GM19468 (cell line): ENCODE measurements around the gene DMRT3.
A peak's percentile ranks its signal among the peaks of the same experiment; 100 is the strongest.
"Not testable (repeated sequence)": the region's sequence is repeated elsewhere in the genome, so short reads cannot be mapped to it uniquely, and the experiment has no call there.

Experiments used
- ATAC-seq: cut with Tn5 transposase; IDR thresholded peaks from one replicate; pipeline ENCODE4 v1.9.1; 2021; ENCODE audit warnings: mild to moderate bottlenecking, moderate library complexity, moderate number of reproducible peaks; ENCODE audit not compliant: unreplicated experiment; ENCODE audit errors: extremely low read depth

Gene DMRT3

GRCh38 chr9:998299-999110, 22.1 kb downstream of the DMRT3 start:
- ATAC-seq = not testable (repeated sequence)

- no peak for ATAC-seq
These were observed 25.4 kb downstream of the DMRT3 start for GRCh38 chr9:1001838-1002237.

DNA sequence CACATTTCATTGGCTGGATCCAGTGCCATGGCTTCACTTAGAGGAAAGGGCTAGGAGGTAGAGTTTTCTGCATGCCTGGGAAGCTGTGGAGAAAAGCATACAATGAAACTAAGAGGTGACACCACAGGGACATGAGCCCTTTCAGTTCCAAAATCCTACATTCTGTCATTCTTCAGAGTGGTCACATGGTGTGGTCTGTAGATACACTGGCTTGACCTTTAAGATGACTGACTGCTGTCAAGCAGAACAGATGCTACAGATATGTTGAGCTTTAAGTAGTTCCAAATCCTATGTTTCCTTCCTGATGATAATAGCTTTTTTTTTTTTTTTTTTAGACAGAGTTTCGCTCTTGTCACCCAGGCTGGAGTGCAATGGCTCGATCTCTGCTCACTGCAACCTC, 26.2 kb downstream of the DMRT3 start:
- no peak for ATAC-seq

DNA sequence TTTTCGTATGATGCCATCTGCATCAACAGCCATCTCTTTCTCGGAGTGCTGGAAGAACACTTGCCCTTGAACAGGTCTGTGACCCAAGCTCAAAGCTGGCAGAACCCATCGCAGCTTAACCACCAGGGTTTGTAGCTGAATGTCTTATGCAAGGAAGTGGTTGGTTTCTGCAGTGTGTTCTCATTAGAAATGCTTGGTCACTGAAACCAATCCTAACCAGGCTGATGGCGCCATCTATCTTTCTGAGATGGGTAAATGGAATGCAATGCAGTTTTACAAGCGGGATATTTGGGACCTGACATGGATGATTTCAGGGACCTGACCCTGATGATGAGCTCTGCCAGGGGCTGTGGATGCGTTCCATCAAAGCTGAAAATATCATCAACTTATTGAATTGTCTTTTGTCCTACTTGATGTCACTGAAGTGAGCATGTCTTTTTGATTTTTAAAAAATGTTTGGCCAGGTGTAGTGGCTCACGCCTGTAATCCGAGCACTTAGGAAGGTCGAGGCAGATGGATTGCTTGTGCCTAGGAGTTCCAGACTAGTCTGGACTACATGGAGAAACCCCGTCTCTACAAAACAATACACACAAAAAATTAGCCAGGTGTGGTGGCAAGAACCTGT, 28.7 kb downstream of the DMRT3 start:
- no peak for ATAC-seq

DNA sequence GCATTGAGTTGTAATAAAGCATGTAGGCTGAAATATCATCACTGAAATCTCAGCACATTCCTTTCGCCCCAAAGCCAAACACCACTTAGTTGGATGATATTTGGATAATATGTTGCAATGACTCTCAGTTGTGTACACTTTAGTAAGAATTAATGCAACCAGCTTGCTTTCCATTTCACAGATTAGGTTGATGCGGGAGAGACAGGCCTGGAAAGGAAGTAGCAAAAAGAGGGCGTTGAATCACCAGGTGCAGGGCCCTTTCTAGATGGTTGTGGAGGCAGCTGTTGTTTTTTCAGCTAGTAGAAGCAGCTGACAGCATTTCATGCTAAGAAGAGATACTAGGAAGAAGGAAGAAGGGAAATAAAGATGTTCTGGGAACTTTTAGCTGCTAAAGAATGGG, 30.9 kb downstream of the DMRT3 start:
- ATAC-seq = no peak

GRCh38 chr9:1008216-1008615, 31.8 kb downstream of the DMRT3 start:
- no peak for ATAC-seq

DNA sequence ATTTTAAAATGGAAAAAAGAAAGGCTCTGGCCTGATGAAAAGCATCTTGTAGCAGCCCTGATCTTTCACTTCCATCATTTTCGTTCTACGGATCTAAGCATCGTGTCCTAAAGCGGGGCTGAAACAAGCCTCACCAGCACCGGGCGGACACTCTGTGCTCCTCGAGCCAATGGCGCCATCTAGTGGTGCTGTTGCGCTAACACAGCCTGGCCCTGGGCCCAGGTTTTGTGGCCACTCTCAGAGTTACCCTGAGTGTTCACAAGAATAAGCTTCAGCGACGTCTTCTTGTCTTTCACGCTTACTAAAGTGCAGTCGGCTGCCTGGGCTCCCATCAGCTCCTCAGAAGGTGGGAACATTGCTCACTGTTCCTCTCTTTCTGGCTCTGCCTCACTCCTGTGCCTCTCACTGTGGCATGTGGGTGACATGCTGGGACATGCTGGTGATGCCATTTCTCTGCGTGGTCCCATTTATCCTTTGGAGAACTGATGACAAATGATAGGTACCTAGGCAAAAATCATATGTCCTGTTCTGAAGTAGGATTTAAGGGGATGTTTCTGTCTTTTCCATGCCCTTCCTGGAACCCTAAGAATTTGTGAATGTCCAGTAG, 32.7 kb downstream of the DMRT3 start:
- peak; percentile 77 for ATAC-seq

DNA sequence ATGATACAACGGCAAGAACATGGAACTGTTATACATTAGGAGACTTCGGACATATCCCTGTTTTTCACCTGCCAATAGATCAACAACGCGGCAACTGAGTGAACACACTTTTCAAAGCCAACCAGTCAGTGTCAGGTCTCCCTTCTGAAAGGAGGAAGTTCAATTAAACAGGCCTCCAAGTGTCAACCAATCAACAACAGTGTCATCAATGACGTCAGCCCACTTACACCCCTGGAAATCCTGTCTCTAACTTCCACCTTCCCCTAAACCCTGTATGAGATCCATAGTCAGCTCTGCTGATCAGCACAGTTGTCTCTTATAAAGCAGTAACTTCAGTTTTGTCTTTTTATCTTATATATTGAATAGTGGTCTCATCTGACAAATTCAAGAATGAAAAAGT, 36.6 kb downstream of the DMRT3 start:
- no peak for ATAC-seq

- ATAC-seq = no peak
These were observed 37.8 kb downstream of the DMRT3 start for GRCh38 chr9:1014225-1014624.

- ATAC-seq = no peak
These were observed 38.2 kb downstream of the DMRT3 start for GRCh38 chr9:1014640-1015039.

DNA sequence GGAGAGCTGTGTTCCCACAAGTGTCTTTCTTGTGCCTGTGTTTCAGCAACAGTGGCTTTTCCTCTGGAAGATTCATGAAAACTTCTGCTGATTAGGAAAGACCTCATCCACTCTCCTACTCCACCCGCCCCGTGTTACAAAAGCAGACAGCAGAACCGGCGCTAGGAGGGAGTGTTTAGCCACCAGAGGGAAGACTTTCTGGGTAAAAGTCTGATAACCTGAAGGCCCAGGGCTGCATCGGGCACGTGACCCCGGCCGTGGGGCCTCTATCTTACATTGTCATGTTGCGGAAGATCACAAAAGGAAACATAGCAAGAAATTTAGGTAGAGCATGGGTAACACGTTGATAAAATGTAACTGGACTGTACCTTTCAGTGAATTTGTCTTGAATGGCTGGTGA, 41.7 kb downstream of the DMRT3 start:
- ATAC-seq = no peak

- ATAC-seq = no peak
These were observed 47.7 kb downstream of the DMRT3 start for GRCh38 chr9:1024112-1024511.

- no peak for ATAC-seq
These were observed 48.7 kb downstream of the DMRT3 start for GRCh38 chr9:1025131-1025530.

GRCh38 chr9:1026219-1026618, 49.8 kb downstream of the DMRT3 start:
- no peak for ATAC-seq

GRCh38 chr9:1028501-1029190, 52.2 kb downstream of the DMRT3 start:
- no peak for ATAC-seq

DNA sequence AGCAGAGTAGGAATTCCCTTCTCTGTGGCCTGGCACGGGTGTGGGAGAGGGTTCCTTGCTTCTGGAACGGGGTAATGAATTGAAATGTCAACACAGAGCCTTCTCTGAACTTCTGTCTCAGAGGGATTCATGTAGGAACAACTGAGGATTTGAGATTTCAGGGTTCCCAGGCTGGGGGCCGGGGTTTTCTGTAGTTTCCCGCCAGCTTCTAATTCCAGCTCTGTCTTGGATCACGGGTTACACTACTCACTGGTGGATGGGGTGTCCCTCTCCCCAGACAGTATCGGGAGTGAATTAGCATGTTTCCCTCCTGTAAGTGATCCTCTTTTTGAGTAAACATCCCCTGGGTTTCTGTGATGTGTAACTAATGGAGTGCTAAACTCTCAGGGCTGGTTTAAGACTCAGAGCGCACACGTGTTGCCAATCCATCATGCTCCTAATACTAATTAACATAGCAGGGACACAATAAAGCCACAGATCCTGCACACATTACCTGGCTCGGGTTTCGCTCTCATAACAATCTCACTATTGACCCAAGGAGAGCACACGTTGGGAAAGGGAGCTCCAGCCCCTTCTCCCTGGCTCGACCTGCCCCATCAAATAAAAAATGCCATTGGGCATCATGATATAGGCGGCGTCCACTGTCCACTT, 55.6 kb downstream of the DMRT3 start:
- ATAC-seq = no peak

- no peak for ATAC-seq
These were observed 57.8 kb downstream of the DMRT3 start for GRCh38 chr9:1034271-1034670.

DNA sequence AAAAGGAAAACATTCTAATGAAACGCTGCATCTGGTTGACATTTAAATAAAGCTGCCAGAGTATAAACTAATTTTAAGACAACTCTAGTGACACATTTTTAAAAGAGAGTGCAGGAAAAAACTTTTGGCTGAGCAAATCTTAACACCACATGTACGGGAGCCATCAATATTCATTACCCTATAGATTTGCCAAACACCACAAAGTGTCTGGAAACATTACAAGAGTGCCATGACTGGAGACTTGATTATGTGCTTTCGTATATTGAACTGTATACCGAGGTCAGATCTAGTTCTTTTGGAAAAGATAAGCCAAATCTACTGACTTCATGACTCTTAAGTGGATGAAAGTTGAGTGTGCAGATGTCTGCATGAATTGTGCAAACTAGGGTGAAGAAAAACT, 63.1 kb downstream of the DMRT3 start:
- ATAC-seq = no peak
